Loucy (cell line): Measurements from ENCODE around the gene FDXR.
A peak's percentile ranks its signal among the peaks of the same experiment; 100 is the strongest.

ENCODE experiments used
- H2AFZ ChIP-seq: fragments of 200-600 bp; sonication (generic); 2 replicates; pipeline ENCODE4 v1.6.0; 2016; ENCODE audit warnings: antibody characterized with exemption, mild to moderate bottlenecking, low read length, moderate library complexity
- H3F3A ChIP-seq: fragments of 200-600 bp; 2 replicates; pipeline ENCODE4 v1.6.0; 2016; ENCODE audit warnings: antibody characterized with exemption, low read depth, mild to moderate bottlenecking
- H3K27me3 ChIP-seq: fragments of 200-600 bp; sonication (generic); 2 replicates; pipeline ENCODE4 v1.6.1; 2014; ENCODE audit warnings: low read length, mild to moderate bottlenecking; ENCODE audit not compliant: insufficient read depth, poor library complexity, severe bottlenecking
- H3K36me3 ChIP-seq: fragments of 200-600 bp; sonication (generic); 2 replicates; pipeline ENCODE4 v1.6.1; 2016; ENCODE audit warnings: low read length; ENCODE audit not compliant: insufficient read depth
- H3K4me1 ChIP-seq: fragments of 200-600 bp; sonication (generic); 2 replicates; pipeline ENCODE4 v1.5.1; 2014; ENCODE audit warnings: low read length, mild to moderate bottlenecking; ENCODE audit not compliant: insufficient read depth, poor library complexity, severe bottlenecking
- H3K4me2 ChIP-seq: fragments of 200-600 bp; sonication (generic); 2 replicates; pipeline ENCODE4 v1.6.0; 2014; ENCODE audit warnings: antibody characterized with exemption, low read length, low read depth, mild to moderate bottlenecking; ENCODE audit not compliant: poor library complexity, severe bottlenecking
- H3K4me3 ChIP-seq: fragments of 200-600 bp; sonication (generic); 2 replicates; pipeline ENCODE4 v1.5.1; 2014; ENCODE audit warnings: low read length, mild to moderate bottlenecking, mixed read lengths; ENCODE audit not compliant: poor library complexity, severe bottlenecking
- H3K79me2 ChIP-seq: fragments of 200-600 bp; sonication (generic); 2 replicates; pipeline ENCODE4 v1.6.1; 2014; ENCODE audit warnings: low read length; ENCODE audit not compliant: insufficient read depth
- H3K9ac ChIP-seq: fragments of 200-600 bp; sonication (generic); 2 replicates; pipeline ENCODE4 v1.6.0; 2014; ENCODE audit warnings: mild to moderate bottlenecking, low read depth, low read length, moderate library complexity; ENCODE audit not compliant: poor library complexity, severe bottlenecking
- H3K9me2 ChIP-seq: fragments of 200-600 bp; sonication (generic); replicated peaks from 2 replicates; pipeline ENCODE4 v1.6.1; 2016; ENCODE audit warnings: low read depth, low read length, mixed read lengths
- H3K9me3 ChIP-seq: fragments of 200-600 bp; sonication (generic); 2 replicates; pipeline ENCODE4 v1.6.1; 2014; ENCODE audit warnings: mild to moderate bottlenecking, antibody characterized with exemption, low read length, low read depth; ENCODE audit not compliant: insufficient read depth
- H4K20me1 ChIP-seq: fragments of 200-600 bp; sonication (generic); 2 replicates; pipeline ENCODE4 v1.6.0; 2014; ENCODE audit warnings: antibody characterized with exemption, low read length, mild to moderate bottlenecking; ENCODE audit not compliant: insufficient read depth, poor library complexity, severe bottlenecking
- EZH2phosphoT487 ChIP-seq: fragments of 200-600 bp; IDR thresholded peaks from 2 replicates; pipeline ENCODE4 v1.6.1; 2018; ENCODE audit warnings: antibody characterized with exemption, mild to moderate bottlenecking, moderate library complexity, borderline replicate concordance
- TF ChIP-seq, protein P1 (sequence below): fragments of 200-600 bp; sonication (generic); conservative IDR thresholded peaks from 2 replicates; pipeline ENCODE4 v1.5.1; 2014; ENCODE audit warnings: mild to moderate bottlenecking, antibody characterized with exemption, low read length

FDXR gene

DNA sequence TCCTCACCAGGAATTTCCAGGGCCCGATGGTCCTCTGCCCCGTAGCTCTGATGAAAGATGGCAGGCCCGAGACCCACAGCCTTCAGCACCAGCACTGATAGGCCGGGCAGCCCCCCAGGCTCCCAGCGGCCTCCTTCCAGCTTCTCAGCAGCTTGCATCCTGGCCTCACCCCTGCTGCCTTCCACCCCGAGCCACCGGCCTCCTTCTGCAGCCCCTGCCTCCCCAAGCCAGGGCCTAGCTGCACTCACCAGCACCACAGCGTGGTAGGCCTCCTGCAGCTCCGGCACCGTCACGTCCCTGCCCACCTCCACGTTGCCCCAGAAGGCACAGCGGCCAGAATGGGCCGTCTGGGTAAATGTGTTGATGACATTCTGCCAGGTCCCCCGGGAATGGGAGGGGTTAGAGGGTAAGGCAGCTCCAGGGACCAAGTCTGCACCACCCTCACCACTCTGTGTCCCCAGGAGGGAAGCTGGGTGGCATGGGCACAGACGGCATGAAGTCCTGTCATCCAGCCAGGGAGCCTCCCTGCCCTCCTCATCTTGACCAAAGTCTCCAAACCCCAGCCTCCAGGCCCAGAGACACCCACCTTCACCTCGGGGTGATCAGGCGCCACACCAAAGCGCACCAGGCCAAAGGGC lies 6.5 kb downstream of the FDXR start:
- Histone ChIP-seq H3K9me3 (no peaks in the 10 kb centered on the region), H4K20me1 (no peaks in the 10 kb centered on the region), H3F3A (no peaks in the 10 kb centered on the region), H3K4me3 (no peak overlapping the region), H3K36me3 (no peaks in the 10 kb centered on the region), H3K27me3 (no peaks in the 10 kb centered on the region), H3K9ac (no peak overlapping the region), H3K4me1 (peaks cover 2% of the 10 kb centered on the region), H3K4me2 (no peak overlapping the region), H2AFZ (no peak overlapping the region), H3K79me2 (no peaks in the 10 kb centered on the region), H3K9me2 (no peaks in the 10 kb centered on the region)
- TF ChIP-seq, protein P1, sequence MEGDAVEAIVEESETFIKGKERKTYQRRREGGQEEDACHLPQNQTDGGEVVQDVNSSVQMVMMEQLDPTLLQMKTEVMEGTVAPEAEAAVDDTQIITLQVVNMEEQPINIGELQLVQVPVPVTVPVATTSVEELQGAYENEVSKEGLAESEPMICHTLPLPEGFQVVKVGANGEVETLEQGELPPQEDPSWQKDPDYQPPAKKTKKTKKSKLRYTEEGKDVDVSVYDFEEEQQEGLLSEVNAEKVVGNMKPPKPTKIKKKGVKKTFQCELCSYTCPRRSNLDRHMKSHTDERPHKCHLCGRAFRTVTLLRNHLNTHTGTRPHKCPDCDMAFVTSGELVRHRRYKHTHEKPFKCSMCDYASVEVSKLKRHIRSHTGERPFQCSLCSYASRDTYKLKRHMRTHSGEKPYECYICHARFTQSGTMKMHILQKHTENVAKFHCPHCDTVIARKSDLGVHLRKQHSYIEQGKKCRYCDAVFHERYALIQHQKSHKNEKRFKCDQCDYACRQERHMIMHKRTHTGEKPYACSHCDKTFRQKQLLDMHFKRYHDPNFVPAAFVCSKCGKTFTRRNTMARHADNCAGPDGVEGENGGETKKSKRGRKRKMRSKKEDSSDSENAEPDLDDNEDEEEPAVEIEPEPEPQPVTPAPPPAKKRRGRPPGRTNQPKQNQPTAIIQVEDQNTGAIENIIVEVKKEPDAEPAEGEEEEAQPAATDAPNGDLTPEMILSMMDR, result no peak
- no peak for TF ChIP-seq EZH2phosphoT487

DNA sequence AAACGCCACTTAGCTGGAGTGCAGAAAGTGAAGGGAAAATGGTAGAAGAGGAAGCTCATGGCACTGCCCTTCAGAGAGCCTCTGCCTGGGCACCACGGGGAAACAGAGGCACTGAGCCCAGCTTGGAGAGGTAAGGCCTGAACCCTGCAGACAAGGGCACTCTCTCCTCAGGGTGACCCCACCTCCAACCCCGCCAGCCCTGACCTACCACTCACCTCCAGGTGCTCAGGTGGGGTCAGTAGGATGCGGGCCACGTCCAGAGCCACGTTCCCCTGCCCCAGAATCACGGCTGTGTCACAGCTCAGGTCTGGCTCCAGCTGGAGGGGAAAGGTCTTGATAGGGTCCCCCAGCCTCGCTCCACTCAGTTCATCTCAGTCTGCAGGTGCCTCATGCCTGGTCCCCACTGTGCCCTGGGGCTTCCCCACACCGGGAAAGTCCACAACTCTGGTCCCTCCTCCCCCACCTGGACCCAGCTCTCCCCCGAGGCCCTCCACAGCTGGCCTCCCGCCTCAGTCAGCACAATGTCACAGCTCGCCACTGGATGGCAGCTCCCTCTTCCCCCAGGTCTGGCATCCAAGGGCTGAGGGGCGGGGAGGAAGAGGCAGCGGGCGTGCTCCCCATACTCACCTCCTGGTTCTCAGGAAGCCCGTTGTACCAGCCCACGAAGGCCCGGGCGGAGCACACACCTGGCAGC lies 7.1 kb downstream of the FDXR start:
- H3F3A ChIP-seq, result no peaks in the 10 kb centered on the region
- H3K9me3 ChIP-seq, result no peaks in the 10 kb centered on the region
- no peak overlapping the region for H3K9ac ChIP-seq
- H3K4me3 ChIP-seq, result no peak overlapping the region
- H4K20me1 ChIP-seq, result no peaks in the 10 kb centered on the region
- TF ChIP-seq EZH2phosphoT487, result no peak
- TF ChIP-seq, protein P1, result no peak
- H3K4me2 ChIP-seq, result no peak overlapping the region
- no peaks in the 10 kb centered on the region for H3K36me3 ChIP-seq
- no peaks in the 10 kb centered on the region for H3K79me2 ChIP-seq
- no peaks in the 10 kb centered on the region for H3K4me1 ChIP-seq
- H2AFZ ChIP-seq, result no peak overlapping the region
- H3K27me3 ChIP-seq, result no peaks in the 10 kb centered on the region
- no peaks in the 10 kb centered on the region for H3K9me2 ChIP-seq

DNA sequence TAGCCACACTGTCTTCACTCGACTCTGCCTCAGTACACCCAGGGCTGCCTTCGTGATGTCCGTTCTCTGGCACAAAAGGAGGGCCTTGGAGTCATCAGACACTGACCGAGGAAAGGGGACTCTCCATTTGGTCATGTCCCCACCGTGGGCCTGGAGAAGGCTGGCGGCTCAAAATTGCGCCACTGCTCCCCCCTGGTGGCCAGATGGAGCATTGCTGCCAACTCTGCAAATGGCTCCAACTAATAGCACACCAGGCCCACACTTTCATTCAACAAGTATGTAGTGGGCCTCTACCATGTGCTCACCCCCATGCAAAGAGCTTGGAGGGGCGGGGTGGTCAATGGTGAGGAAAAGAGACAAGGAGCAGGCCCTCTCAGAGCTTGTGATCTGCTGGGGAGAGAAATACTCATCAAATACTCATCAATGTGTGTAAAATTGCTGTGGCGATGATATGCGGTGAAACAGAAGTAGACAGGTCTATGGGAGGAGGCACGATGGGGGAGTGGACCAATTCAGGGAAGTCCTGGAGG lies 7.9 kb downstream of the FDXR start:
- Histone ChIP-seq H3K4me1 (no peaks in the 10 kb centered on the region), H3K27me3 (no peaks in the 10 kb centered on the region), H3K79me2 (no peaks in the 10 kb centered on the region), H2AFZ (no peak overlapping the region), H3K9ac (no peak overlapping the region), H3K4me2 (peak overlapping the region; percentile 24), H3K9me2 (no peaks in the 10 kb centered on the region), H3K9me3 (no peaks in the 10 kb centered on the region), H3F3A (no peaks in the 10 kb centered on the region), H3K36me3 (no peaks in the 10 kb centered on the region), H4K20me1 (no peaks in the 10 kb centered on the region), H3K4me3 (peak overlapping the region; percentile 3)
- no peak for TF ChIP-seq EZH2phosphoT487
- TF ChIP-seq, protein P1, result peak; percentile 96
